ENCODE data around the gene EHBP1L1. TPM values are rescaled to one million over a fixed set of nuclear protein-coding genes. Genes with fewer than 3 reads are reported as not detected.
"Not testable (repeated sequence)": the region's sequence is repeated elsewhere in the genome, so short reads cannot be mapped to it uniquely, and the experiment has no call there.

EHBP1L1 gene
- total RNA-seq, 1 donor from 2014 or later, result 9.7 TPM

DNA sequence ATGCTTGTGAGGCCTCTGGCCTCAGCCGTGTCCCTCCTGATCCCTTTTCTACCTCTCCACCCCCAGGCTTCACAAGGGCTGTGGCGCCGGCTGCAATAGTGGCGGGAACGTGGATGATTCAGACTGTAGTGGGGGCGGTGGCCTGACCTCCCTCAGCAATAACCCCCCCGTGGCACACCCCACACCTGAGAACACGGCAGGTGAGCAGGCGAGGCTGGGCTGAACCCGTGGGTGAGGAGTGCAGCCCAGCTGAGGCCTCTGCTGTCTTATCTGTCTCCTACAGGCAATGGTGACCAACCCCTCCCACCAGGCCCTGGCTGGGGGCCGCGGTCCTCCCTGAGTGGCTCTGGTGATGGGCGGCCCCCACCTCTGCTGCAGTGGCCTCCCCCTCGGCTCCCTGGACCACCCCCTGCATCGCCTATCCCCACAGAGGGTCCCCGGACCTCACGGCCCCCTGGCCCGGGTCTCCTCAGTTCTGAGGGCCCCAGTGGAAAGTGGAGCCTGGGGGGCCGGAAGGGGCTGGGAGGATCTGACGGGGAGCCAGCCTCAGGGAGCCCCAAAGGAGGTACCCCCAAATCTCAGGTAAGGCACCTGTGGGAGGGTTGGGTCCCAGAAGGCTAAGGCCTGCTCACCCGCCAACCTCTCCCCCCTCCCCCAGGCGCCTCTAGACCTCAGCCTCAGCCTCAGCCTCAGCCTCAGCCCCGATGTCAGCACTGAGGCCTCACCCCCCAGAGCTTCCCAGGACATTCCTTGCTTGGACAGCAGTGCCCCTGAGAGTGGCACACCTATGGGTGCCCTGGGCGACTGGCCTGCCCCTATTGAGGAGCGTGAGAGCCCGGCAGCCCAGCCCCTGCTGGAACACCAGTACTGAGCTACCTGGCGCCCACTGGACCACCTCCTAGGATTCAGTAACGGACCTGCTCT is 60.5 kb downstream of the EHBP1L1 start:
- DNase-seq, result no peak

DNA sequence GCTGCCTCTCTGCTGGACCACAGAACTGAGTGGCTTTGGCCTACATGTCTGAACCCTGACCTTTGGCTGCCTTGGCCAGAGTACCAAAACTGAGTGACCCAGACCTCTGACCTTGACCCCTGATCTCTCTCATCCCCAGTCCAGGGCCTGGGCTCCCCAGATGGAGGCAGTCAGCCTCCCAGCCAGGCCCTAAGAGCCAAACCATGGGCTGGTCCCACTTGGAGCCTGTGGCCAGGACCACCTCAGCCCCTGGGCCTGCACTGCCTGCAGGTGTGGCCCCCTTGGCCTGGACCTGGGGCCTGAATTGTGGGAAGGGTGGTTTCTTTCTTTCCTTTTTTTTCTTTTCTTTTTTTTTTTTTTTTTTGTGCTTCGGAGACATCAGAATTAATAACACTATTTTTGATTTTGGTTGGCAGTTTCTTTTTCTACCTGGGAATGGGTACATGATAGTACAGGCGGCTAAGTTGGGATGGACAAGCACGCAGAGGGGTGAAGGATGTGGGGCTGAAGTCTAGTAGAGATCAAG is 61.2 kb downstream of the EHBP1L1 start:
- no peak for DNase-seq

DNA sequence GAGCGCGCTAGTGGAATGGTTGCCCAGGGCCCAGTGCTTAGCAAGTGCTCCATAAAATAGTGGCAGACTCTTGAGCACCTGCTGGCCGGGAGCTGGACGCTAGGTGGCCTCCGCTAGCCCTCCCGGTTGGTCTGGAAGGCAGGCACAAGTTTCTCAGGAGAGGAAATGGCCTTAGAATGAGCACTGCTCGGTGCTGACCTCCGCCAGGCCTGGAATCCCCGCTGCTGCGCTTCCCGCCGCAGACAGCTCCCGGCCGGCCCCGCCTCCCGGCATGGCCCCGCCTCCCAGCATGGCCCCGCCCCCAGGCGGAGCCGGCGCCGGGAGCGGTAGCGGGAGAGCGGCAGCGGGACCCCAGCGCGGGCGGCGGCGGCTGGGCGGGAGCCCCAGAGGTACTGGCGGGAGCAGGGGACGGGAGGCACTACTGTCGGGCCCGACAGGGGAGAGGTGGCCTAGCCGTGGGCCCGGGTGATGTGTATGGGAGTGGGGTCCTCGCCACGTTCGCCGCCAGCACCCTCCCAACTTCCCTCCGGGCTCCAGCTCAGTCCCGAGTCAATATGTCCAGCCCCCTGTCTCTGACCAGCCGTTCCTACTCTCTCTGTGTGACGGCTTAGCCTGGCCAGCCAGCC is 62.1 kb downstream of the EHBP1L1 start, which contains the start of gene SIPA1:
Gene SIPA1 (plus strand): TSS at position 308 of the 626 bp plus-strand sequence. CDS start 2,821 bp downstream, outside the sequence.
- peak; percentile 13 for DNase-seq

DNA sequence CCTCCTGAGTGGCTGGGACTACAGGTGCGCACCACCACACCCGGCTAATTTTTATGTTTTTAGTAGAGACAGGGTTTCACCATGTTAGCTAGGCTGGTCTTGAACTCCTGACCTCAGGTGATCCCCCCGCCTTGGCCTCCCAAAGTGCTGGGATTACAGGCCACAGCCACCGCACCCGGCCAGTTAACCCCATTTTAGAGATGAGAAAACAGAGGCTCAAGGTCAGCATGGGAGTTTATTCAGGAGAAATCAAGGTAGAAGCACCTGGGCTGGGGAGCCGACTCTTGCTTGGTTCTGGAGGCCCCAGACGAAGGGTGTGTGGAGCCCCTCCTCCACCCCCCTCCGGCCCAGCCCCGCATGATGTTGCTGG is 63.4 kb downstream of the EHBP1L1 start:
- DNase-seq, result not testable (repeated sequence)

DNA sequence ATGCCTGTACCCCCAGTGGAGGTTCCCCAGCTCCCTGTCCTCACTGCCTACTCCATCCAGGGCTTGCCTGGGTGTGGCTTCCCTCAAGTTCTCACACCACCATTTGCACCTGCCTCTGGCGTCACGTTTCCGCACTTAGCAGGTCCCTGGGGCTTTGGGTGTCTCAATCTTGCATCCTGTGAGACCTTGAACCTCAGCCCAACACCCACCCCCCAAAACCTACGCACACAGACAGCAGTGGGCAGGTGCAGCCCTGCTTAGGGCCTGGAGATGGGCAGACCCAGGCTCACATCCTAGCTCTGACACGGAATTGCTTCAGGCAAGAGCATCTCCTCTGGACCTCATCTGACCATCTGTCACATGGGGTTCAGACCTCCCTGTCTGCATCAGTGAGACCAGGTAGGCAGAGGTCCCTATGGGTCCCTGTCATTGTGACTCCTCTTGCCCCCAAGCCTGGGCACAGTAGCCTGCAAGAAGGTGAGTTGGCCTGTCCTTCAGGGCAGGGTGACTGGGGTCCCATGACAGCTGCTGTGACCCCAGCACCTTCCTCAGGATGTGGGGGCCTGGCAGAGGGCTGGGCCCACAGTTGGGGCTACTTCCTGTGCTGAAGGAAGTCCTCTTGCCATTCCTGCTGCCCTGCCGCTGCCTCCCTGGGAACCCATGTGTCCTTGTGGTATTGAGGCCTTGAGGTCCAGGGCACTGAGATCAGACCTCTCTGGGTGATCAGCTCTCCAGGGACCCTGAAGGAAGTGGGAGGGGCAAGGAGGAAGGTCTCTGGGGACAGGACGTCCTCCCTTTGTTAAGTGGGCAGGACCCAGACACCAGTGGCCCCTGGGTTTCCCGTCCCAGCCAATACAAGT is 64.0 kb downstream of the EHBP1L1 start:
- no peak for DNase-seq

DNA sequence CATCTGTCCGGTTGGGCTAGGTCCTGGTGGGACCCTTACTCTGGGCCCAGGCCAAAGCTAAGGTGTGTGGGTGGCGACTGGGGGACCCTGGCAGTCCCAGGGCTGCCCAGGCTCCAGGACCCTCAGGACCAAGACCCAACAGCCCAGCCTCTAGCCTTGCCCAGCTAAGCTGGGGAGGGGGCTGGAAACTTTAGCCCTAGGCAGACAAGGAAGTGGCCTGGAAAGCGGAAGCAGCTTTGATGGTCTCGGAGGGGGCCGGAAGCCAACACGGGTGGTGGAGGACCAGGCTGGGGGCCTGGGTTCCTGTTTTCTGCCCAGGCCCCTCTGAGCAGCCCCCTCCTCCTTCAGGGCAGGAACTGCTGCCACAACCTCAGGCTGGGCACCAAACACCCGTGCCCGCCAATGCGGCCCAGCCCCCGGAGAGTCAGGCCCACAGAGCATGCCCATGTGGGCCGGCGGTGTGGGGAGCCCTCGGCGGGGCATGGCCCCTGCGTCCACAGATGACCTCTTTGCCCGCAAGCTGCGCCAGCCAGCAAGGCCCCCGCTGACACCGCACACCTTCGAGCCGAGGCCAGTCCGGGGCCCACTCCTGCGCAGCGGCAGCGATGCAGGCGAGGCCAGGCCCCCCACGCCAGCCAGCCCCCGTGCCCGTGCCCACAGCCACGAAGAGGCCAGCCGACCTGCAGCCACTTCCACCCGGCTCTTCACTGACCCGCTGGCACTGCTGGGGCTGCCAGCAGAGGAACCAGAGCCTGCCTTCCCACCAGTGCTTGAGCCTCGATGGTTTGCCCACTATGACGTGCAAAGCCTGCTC is 64.8 kb downstream of the EHBP1L1 start:
- DNase-seq, result peak; percentile 9

DNA sequence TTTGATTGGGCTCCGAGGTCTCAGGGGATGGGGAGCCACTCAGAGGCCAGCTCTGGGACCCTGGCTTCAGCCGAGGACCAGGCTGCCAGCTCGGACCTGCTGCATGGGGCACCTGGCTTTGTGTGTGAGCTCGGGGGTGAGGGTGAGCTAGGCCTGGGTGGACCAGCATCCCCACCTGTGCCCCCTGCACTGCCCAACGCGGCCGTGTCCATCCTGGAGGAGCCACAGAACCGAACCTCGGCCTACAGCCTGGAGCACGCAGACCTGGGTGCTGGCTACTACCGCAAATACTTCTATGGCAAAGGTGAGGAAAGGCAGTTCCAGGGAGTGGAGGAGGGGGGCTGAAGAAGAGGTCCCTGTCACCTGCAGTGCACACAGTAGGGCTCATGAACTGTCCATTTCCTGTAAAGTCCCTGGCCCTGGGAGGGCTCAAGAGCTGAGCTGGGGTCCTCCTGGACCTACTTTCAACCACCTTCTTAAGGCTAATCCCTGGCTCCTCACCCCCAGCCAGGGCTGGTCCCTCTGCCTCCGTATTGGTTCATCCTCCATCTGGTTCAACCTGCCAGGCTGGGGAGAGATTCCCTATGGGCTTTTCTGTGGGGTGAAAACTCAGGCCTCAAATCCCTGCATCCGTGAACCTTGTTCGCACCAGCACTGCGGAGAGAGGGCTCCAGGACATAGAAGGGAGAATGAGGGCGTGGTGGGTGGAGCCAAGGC is 65.6 kb downstream of the EHBP1L1 start:
- DNase-seq, result no peak

Small RNA genes within 50 kb of the gene (small RNA-seq; reads per million reads assigned to genes)
- gene AP001362.1 (not detected), gene MIR4690 (not detected)

Other genes starting within 250 kb of the EHBP1L1 start
- gene DPF2, start 242.2 kb upstream of the EHBP1L1 start, total RNA-seq, result 21.7 TPM
- gene TIGD3, start 221.3 kb upstream of the EHBP1L1 start, total RNA-seq, result 4.5 TPM
- gene SLC25A45, start 193.4 kb upstream of the EHBP1L1 start, total RNA-seq, result 0.31 TPM
- 9.2 TPM for gene FRMD8, start 189.4 kb upstream of the EHBP1L1 start, total RNA-seq
- 3.6 TPM for gene NEAT1, start 153.3 kb upstream of the EHBP1L1 start, total RNA-seq
- 11,800 TPM for gene MALAT1, start 77.0 kb upstream of the EHBP1L1 start, total RNA-seq
- 34.2 TPM for gene SCYL1, start 51.0 kb upstream of the EHBP1L1 start, total RNA-seq
- gene LTBP3, start 17.7 kb upstream of the EHBP1L1 start, total RNA-seq, result 18.4 TPM
- gene ZNRD2, start 5.6 kb upstream of the EHBP1L1 start, total RNA-seq, result 23.6 TPM
- gene FAM89B, start 3.5 kb upstream of the EHBP1L1 start, total RNA-seq, result 22.3 TPM
- gene KCNK7, start 19.7 kb downstream of the EHBP1L1 start, total RNA-seq, result 0.31 TPM
- 9.0 TPM for gene MAP3K11, start 38.2 kb downstream of the EHBP1L1 start, total RNA-seq
- gene PCNX3, start 39.7 kb downstream of the EHBP1L1 start, total RNA-seq, result 7.0 TPM
- gene SIPA1, start 62.0 kb downstream of the EHBP1L1 start, total RNA-seq, result 3.7 TPM
- 12.6 TPM for gene RELA, start 86.9 kb downstream of the EHBP1L1 start, total RNA-seq
- gene KAT5, start 136.2 kb downstream of the EHBP1L1 start, total RNA-seq, result 43.8 TPM
- 9.4 TPM for gene RNASEH2C, start 144.7 kb downstream of the EHBP1L1 start, total RNA-seq
- 4.7 TPM for gene AP5B1, start 204.9 kb downstream of the EHBP1L1 start, total RNA-seq
- gene OVOL1, start 211.0 kb downstream of the EHBP1L1 start, total RNA-seq, result not detected

Data from occipital lobe (tissue), 3 donors.